ENCODE data around the gene FGL2. TPM values are rescaled to one million over a fixed set of nuclear protein-coding genes. Genes with fewer than 3 reads are reported as not detected.

The FGL2 gene
- polyA plus RNA-seq, 2 of the 4 experiments (the other 2 are of a cell fraction) = not detected

- POLR2A ChIA-PET = no interaction called here
- Histone ChIP-seq H3K4me1 (peaks cover 5% of the 10 kb centered on the region; the same call in 1 of the 3 replicates), H3K27ac (no peak overlapping the region), H3K9me3 (no peaks in the 10 kb centered on the region), H3K4me2 (peak overlapping the region; percentile 1; the same call in 1 of the 3 replicates), H3K4me3 (no peak overlapping the region)
- CTCF ChIA-PET = interaction anchor here (0.6 kb wide), 1 partner anchor 94 kb away, joined by 4 read pairs; no protein-coding TSS in a partner anchor
- TF ChIP-seq RCOR1 (IDR thresholded peaks at IDR 0.05; ENCODE audit: low read depth, low read length) (no peak), HOXB13 (CRISPR knock-in tag; IDR thresholded peaks at IDR 0.05; ENCODE audit: low read depth) (no peak), CTCF (IDR thresholded peaks at IDR 0.05) (no peak), BHLHE40 (IDR thresholded peaks at IDR 0.05; ENCODE audit: low read depth, low read length) (no peak), ZFP36 (IDR thresholded peaks at IDR 0.05; ENCODE audit: borderline replicate concordance, partially characterized antibody) (no peak), PBX3 (IDR thresholded peaks at IDR 0.05) (no peak), SREBF2 (IDR thresholded peaks at IDR 0.05) (no peak), RAD21 (conservative IDR thresholded peaks at IDR 0.05 in 1 of 2, IDR thresholded peaks at IDR 0.05 in 1 of 2) (no peak), ZNF302 (CRISPR knock-in tag; IDR thresholded peaks at IDR 0.05) (no peak), MAFK (IDR thresholded peaks at IDR 0.05; ENCODE audit: partially characterized antibody) (no peak)
- TF ChIP-seq, protein P1, sequence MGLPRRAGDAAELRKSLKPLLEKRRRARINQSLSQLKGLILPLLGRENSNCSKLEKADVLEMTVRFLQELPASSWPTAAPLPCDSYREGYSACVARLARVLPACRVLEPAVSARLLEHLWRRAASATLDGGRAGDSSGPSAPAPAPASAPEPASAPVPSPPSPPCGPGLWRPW (IDR thresholded peaks at IDR 0.05) = no peak
- TF ChIP-seq, protein P2, sequence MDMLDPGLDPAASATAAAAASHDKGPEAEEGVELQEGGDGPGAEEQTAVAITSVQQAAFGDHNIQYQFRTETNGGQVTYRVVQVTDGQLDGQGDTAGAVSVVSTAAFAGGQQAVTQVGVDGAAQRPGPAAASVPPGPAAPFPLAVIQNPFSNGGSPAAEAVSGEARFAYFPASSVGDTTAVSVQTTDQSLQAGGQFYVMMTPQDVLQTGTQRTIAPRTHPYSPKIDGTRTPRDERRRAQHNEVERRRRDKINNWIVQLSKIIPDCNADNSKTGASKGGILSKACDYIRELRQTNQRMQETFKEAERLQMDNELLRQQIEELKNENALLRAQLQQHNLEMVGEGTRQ (IDR thresholded peaks at IDR 0.05) = no peak
- no peak; a peak in 1 of 6 replicates for ATAC-seq
- DNase-seq (ENCODE audit: low read depth in 1 of 2, low spot score in 1 of 2) = no peak
- FAIRE-seq = no peak
- 89% methylated on average over 1 of the region's 1 CpG for WGBS (ENCODE audit: missing lambda C conversion rate)
Measured at GRCh38 chr7:77226357-77226839, 26.8 kb upstream of the FGL2 start.

GRCh38 chr7:77223261-77223660 lies 23.6 kb upstream of the FGL2 start:
- no peak for FAIRE-seq
- H3K9me3 ChIP-seq = no peaks in the 10 kb centered on the region
- POLR2A ChIA-PET = no interaction called here
- ATAC-seq = no peak
- TF ChIP-seq RAD21 (conservative IDR thresholded peaks at IDR 0.05 in 1 of 2, IDR thresholded peaks at IDR 0.05 in 1 of 2) (no peak), CHD4 (IDR thresholded peaks at IDR 0.05; ENCODE audit: borderline replicate concordance) (no peak), EHF (CRISPR knock-in tag; IDR thresholded peaks at IDR 0.05) (no peak), RCOR1 (IDR thresholded peaks at IDR 0.05; ENCODE audit: low read depth, low read length) (no peak), MAZ (IDR thresholded peaks at IDR 0.05; ENCODE audit: borderline replicate concordance, low read depth, low read length) (no peak), NFE2L2 (conservative IDR thresholded peaks at IDR 0.05; ENCODE audit: low read length) (no peak), RARB (CRISPR knock-in tag; IDR thresholded peaks at IDR 0.05) (no peak), RFX5 (IDR thresholded peaks at IDR 0.05) (no peak), ZNF302 (CRISPR knock-in tag; IDR thresholded peaks at IDR 0.05) (no peak), ESRRA (IDR thresholded peaks at IDR 0.05; ENCODE audit: borderline replicate concordance, low read length) (no peak), NPAS2 (CRISPR knock-in tag; IDR thresholded peaks at IDR 0.05; ENCODE audit: borderline replicate concordance) (no peak), CHD2 (IDR thresholded peaks at IDR 0.05; ENCODE audit: low read length, partially characterized antibody) (no peak), BHLHE40 (IDR thresholded peaks at IDR 0.05; ENCODE audit: low read depth, low read length) (no peak), NR3C1 (IDR thresholded peaks at IDR 0.05) (no peak), HDAC2 (IDR thresholded peaks at IDR 0.05) (no peak), RNF2 (IDR thresholded peaks at IDR 0.05; ENCODE audit: borderline replicate concordance, low read depth) (no peak)
- TF ChIP-seq, protein P1 (IDR thresholded peaks at IDR 0.05) = no peak
- H3K4me3 ChIP-seq = no peak overlapping the region
- 68% methylated on average over 2 of the region's 2 CpGs for WGBS (ENCODE audit: missing lambda C conversion rate)
- DNase-seq (ENCODE audit: low read depth in 1 of 2, low spot score in 1 of 2) = no peak
- no peak overlapping the region for H3K27ac ChIP-seq
- H3K4me2 ChIP-seq = no peak overlapping the region
- CTCF ChIA-PET = no interaction called here
- H3K4me1 ChIP-seq = peaks cover 5% of the 10 kb centered on the region; the same call in 1 of the 3 replicates

All from A549 (cell line).